Mucosa of stomach (tissue), 1 donor: Measurements from ENCODE around the gene GLDN.

ENCODE experiments used
- H3K27me3 ChIP-seq: one replicate; pipeline ENCODE4 v1.7.0; 2013; ENCODE audit warnings: mild to moderate bottlenecking, low read length; ENCODE audit not compliant: control insufficient read depth, insufficient read depth
- H3K36me3 ChIP-seq: one replicate; pipeline ENCODE4 v1.7.0; 2013; ENCODE audit warnings: low read length; ENCODE audit not compliant: control insufficient read depth, insufficient read depth
- H3K4me1 ChIP-seq: one replicate; pipeline ENCODE4 v1.7.0; 2013; ENCODE audit warnings: mild to moderate bottlenecking, low read length; ENCODE audit not compliant: control insufficient read depth, insufficient read depth
- H3K4me3 ChIP-seq: one replicate; pipeline ENCODE4 v1.7.0; 2013; ENCODE audit warnings: low read length
- H3K9ac ChIP-seq: one replicate; pipeline ENCODE4 v1.7.0; 2013; ENCODE audit warnings: mild to moderate bottlenecking, low read length, moderate library complexity
- H3K9me3 ChIP-seq: one replicate; pipeline ENCODE4 v1.7.0; 2013; ENCODE audit warnings: mild to moderate bottlenecking, low read length, moderate library complexity; ENCODE audit not compliant: control insufficient read depth
- donor health status: Pancreatic carcinoma.

The GLDN gene

GRCh38 chr15:51327081-51327480, 14.4 kb upstream of the GLDN start:
- H3K9me3 ChIP-seq = no peaks in the 10 kb centered on the region
- no peaks in the 10 kb centered on the region for H3K4me1 ChIP-seq
- no peak overlapping the region for H3K4me3 ChIP-seq
- no peaks in the 10 kb centered on the region for H3K27me3 ChIP-seq
- H3K36me3 ChIP-seq = no peaks in the 10 kb centered on the region
- no peak overlapping the region for H3K9ac ChIP-seq

- no peaks in the 10 kb centered on the region for H3K36me3 ChIP-seq
- H3K9ac ChIP-seq = no peak overlapping the region
- no peak overlapping the region for H3K4me3 ChIP-seq
- no peaks in the 10 kb centered on the region for H3K27me3 ChIP-seq
- H3K4me1 ChIP-seq = no peaks in the 10 kb centered on the region
- H3K9me3 ChIP-seq = no peaks in the 10 kb centered on the region
Measured at GRCh38 chr15:51328926-51329325, 12.5 kb upstream of the GLDN start.

GRCh38 chr15:51331141-51331540, 10.3 kb upstream of the GLDN start:
- Histone ChIP-seq H3K9me3 (no peaks in the 10 kb centered on the region), H3K36me3 (no peaks in the 10 kb centered on the region), H3K4me3 (no peak overlapping the region), H3K4me1 (no peaks in the 10 kb centered on the region), H3K27me3 (no peaks in the 10 kb centered on the region), H3K9ac (no peak overlapping the region)

- Histone ChIP-seq H3K4me3 (no peak overlapping the region), H3K9me3 (no peaks in the 10 kb centered on the region), H3K9ac (no peak overlapping the region), H3K4me1 (no peaks in the 10 kb centered on the region), H3K36me3 (no peaks in the 10 kb centered on the region), H3K27me3 (no peaks in the 10 kb centered on the region)
Measured at GRCh38 chr15:51332206-51333147, 9.0 kb upstream of the GLDN start.

- no peaks in the 10 kb centered on the region for H3K9me3 ChIP-seq
- no peaks in the 10 kb centered on the region for H3K36me3 ChIP-seq
- no peaks in the 10 kb centered on the region for H3K4me1 ChIP-seq
- H3K9ac ChIP-seq = no peak overlapping the region
- no peak overlapping the region for H3K4me3 ChIP-seq
- H3K27me3 ChIP-seq = no peaks in the 10 kb centered on the region
Measured at GRCh38 chr15:51333571-51333970, 7.9 kb upstream of the GLDN start.

GRCh38 chr15:51334011-51334451, 7.4 kb upstream of the GLDN start:
- no peaks in the 10 kb centered on the region for H3K4me1 ChIP-seq
- no peak overlapping the region for H3K4me3 ChIP-seq
- no peaks in the 10 kb centered on the region for H3K27me3 ChIP-seq
- H3K9me3 ChIP-seq = no peaks in the 10 kb centered on the region
- H3K9ac ChIP-seq = no peak overlapping the region
- H3K36me3 ChIP-seq = no peaks in the 10 kb centered on the region

- H3K36me3 ChIP-seq = no peaks in the 10 kb centered on the region
- H3K9ac ChIP-seq = no peak overlapping the region
- no peaks in the 10 kb centered on the region for H3K9me3 ChIP-seq
- H3K4me1 ChIP-seq = no peaks in the 10 kb centered on the region
- H3K27me3 ChIP-seq = no peaks in the 10 kb centered on the region
- no peak overlapping the region for H3K4me3 ChIP-seq
Measured at GRCh38 chr15:51335087-51335486, 6.4 kb upstream of the GLDN start.

GRCh38 chr15:51335538-51336410, 5.7 kb upstream of the GLDN start:
- Histone ChIP-seq H3K9me3 (no peaks in the 10 kb centered on the region), H3K36me3 (no peaks in the 10 kb centered on the region), H3K4me3 (no peak overlapping the region), H3K27me3 (peaks cover 3% of the 10 kb centered on the region), H3K9ac (no peak overlapping the region), H3K4me1 (no peaks in the 10 kb centered on the region)

GRCh38 chr15:51338496-51338895, 3.0 kb upstream of the GLDN start, which contains the start of gene CYP19A1:
TSS of gene CYP19A1 (minus strand) at chr15:51338596. CDS start at chr15:51242912, 95,684 bp downstream.
- Histone ChIP-seq H3K4me3 (no peak within 1 kb of the TSS), H3K27me3 (peaks cover 12% of the 10 kb centered on the region), H3K4me1 (peaks cover 5% of the 10 kb centered on the region), H3K36me3 (no peaks in the 10 kb centered on the region), H3K9ac (no peak within 1 kb of the TSS), H3K9me3 (no peaks in the 10 kb centered on the region)

- no peaks in the 10 kb centered on the region for H3K36me3 ChIP-seq
- peaks cover 12% of the 10 kb centered on the region for H3K27me3 ChIP-seq
- no peaks in the 10 kb centered on the region for H3K9me3 ChIP-seq
- peak overlapping the region; percentile 25 for H3K4me3 ChIP-seq
- peaks cover 5% of the 10 kb centered on the region for H3K4me1 ChIP-seq
- no peak overlapping the region for H3K9ac ChIP-seq
Measured at GRCh38 chr15:51342227-51342999, 958 bp downstream of the GLDN start.

GRCh38 chr15:51343466-51343865, 2.0 kb downstream of the GLDN start:
- no peaks in the 10 kb centered on the region for H3K9me3 ChIP-seq
- peaks cover 12% of the 10 kb centered on the region for H3K27me3 ChIP-seq
- H3K36me3 ChIP-seq = no peaks in the 10 kb centered on the region
- no peak overlapping the region for H3K4me3 ChIP-seq
- peaks cover 12% of the 10 kb centered on the region for H3K4me1 ChIP-seq
- no peak overlapping the region for H3K9ac ChIP-seq
